HTERT RPE-1 (cell line): ENCODE results near the gene MOBP.

ENCODE experiments used
- in situ Hi-C: fragments of 300-500 bp; cut with MboI; formaldehyde crosslinking; loops from 4 replicates; pipeline ENCODE4 v1.14.3; 2020; ENCODE audit warnings: low sequenced_read_pairs

Gene MOBP

DNA sequence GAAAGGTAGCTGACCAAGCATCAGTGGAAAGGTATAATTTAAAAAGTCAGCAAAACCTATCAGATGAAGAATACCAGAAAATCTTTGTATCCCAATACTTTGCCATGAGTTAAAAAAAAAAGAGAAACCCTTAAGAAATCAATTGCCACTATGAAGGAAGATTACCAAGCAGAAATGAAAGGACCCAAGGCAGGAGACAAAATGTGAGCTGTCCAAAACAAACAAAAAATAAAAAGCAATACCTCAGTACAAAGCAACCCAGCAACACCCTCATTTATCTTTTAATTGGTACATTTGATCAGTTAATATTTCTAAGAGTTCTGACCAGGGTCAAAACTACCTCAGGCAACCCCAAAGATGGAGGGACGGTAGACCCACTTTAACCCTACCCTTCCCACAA lies 65.3 kb downstream of the MOBP start:
- in situ Hi-C loops, result no loop called here

DNA sequence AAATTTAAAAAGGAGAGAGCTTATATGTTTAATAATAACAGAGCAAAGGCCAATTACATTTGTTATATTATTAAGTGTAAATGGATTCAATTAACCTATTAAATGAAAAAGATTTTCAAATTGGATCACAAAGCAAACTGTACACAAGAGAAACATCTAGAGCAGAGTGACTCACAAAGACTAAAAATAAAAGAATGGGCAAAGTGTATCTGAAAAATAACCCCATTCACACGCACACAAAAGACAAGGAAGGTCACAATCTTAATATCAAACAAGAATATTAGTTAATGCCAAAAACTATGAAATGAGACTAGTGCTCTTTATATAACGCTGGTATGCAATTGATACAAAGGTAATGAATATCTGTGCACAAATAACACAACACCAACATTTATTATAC lies 65.7 kb downstream of the MOBP start:
- in situ Hi-C loops, result no loop called here

DNA sequence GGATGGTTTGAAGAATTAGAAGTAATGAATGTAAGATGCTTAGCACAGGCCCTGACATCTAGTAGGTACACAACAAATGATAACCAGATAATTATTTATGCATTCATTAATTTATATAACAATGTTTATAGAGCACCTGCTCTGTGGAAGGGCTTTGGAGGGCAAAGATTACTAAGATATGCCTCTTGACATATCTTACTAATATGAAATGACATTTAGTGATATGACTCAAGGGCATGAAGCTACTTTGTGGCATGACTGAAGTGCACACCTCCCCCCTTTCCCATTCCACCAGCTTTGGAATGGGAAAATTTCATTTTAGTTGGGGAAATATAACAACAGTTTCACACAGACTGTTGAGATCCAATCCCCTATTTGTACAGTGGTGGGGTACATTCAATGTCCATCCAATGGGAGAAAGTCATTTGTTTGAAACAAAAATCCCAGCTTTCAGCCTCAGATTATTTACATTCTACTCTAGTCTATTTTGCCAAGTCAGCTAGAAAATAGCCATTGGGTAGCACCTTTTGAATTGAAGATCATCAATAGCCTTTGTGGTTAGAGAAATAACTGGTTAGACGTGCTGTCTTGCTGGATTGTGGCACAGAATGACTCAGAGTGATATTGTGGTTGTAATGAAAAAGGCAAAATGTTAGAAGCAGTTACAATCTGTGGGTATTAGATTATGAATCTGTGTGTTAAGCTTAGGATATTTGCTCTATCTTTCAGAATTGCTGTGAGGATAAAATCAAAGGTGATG lies 72.9 kb downstream of the MOBP start:
- in situ Hi-C loops, result no loop called here

DNA sequence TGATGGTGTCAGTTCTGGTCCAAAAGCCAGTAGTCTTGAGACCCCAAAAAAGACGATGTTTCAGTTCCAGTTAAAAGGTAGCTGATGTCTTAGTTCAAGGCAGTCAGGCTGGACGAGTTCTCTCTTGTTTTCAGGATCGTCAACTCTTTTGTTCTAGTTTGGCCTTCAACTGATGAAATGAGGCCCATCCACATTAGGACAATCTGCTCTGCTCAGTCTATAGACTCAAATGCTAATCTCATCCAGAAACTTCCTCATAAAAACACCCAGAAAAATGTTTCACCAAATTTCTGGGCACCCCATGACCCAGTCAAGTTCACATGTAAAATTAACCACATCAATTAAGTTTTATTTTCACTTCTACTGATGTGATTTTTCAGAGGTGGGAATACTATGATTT lies 74.0 kb downstream of the MOBP start:
- in situ Hi-C loops, result no loop called here

DNA sequence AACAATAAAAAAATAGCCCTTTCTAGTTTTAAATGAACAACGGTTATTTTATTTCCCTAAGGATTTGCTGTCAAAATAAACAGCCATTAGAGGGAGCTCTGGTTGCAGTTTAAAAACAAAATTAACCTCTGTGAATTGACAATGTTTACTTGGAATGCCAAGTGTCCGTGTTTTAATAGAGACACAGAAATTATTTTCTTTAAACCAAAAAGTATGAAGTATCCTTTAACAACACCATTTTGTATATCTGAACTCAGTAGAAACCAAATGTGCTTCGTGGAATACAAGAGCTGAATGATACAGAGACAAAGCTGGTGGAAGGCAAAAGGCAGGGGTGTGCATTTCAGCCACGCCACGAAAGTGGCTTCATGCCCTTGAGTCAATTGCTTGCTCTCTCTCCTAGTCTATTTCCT lies 74.4 kb downstream of the MOBP start:
- in situ Hi-C loops, result no loop called here

DNA sequence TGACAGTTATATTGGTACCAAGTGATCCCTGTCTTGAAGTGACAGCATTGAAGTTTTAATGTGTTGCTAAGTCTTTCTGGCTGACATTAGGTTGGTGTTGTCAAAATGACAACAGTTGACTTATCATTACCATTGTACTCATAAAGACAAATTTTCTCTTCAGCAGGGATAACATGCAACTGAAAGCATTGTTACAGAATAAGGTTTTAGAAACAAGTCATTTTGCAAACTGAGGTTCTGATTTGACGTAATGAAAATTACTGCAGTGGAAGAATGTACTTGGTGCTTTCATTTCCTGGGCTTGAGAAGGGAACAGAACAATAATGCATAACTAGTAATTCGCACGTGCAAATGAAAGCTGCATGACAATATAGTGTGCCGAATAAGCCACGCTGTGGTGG lies 75.1 kb downstream of the MOBP start:
- in situ Hi-C loops, result no loop called here

DNA sequence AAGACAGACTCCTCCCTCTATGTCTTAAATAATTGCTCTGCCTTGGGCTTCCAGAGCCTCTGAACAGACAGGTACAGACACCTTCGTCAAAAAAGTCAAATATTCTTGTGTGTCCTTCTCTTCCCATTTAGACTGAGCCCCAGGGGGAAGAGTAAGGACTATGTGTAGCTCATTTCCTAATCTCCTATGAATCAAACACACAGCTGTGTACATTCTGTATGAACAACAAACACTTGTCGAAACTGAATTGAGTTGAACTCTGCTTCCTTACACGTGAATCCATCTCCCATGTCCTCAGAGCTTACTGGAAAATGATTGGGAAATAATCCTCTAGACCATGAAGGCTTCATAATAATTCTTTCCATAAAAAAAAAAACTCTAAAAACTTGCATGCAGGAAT lies 80.8 kb downstream of the MOBP start:
- in situ Hi-C loops, result no loop called here

DNA sequence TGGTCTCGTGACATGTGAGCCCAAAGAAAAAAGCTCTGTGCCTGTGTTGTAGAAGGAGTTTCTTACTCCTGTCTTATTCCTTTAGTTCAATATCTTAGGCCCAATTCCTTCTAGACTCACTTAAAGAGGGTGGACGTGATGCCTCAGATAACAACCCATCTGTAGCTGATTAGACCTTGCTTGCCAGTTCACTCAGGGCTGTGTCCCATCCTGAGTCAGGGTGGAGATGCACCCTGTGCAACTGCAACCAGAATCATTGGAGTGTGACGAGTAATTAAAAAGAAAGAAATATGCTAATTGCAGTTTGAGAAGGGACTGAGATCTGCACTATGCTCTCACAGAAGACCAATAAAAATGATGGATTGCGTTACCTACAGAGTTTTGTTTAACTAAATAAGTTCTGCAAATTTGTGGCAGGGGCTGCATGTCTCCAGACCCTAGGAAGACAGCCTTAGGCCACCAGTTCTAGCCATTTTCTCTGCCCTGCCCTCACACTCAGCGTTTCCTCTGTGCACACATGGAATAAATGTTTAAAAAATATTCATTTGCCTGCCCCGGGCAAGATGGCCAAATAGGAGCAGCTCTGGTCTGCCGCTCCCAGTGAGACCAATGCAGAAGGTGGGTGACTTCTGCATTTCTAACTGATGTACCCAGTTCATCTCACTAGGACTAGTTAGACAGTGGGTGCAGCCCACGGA lies 83.0 kb downstream of the MOBP start:
- in situ Hi-C loops, result no loop called here
